IPS-NIHi7 (cell line): ENCODE results near the gene ANKRD28.

Source experiments
- DNase-seq: peaks from one replicate; pipeline ENCODE4 v3.0.0; 2012; ENCODE audit warnings: mixed read lengths; ENCODE audit errors: extremely low spot score

The ANKRD28 gene

GRCh38 chr3:15665510-15666150 lies 132.1 kb downstream of the ANKRD28 start:
- no peak for DNase-seq

- DNase-seq = no peak
These were observed 133.6 kb downstream of the ANKRD28 start for GRCh38 chr3:15664144-15664543.

- DNase-seq = no peak
These were observed 137.5 kb downstream of the ANKRD28 start for GRCh38 chr3:15660055-15660935.

- no peak for DNase-seq
These were observed 138.4 kb downstream of the ANKRD28 start for GRCh38 chr3:15659254-15659975.

- no peak for DNase-seq
These were observed 140.8 kb downstream of the ANKRD28 start for GRCh38 chr3:15657016-15657415.

GRCh38 chr3:15656342-15656741 lies 141.4 kb downstream of the ANKRD28 start:
- DNase-seq = no peak

- DNase-seq = no peak
These were observed 142.9 kb downstream of the ANKRD28 start for GRCh38 chr3:15654891-15655290.

GRCh38 chr3:15654127-15654526 lies 143.7 kb downstream of the ANKRD28 start:
- DNase-seq = no peak

- no peak for DNase-seq
These were observed 144.5 kb downstream of the ANKRD28 start for GRCh38 chr3:15653321-15653720.

GRCh38 chr3:15651396-15651795 lies 146.4 kb downstream of the ANKRD28 start:
- no peak for DNase-seq

- no peak for DNase-seq
These were observed 147.9 kb downstream of the ANKRD28 start for GRCh38 chr3:15649858-15650257.

- no peak for DNase-seq
These were observed 148.4 kb downstream of the ANKRD28 start for GRCh38 chr3:15649341-15649740.

GRCh38 chr3:15647611-15648167 lies 150.1 kb downstream of the ANKRD28 start:
- DNase-seq = no peak

GRCh38 chr3:15646851-15647511 lies 150.8 kb downstream of the ANKRD28 start:
- peak; percentile 54 for DNase-seq

- DNase-seq = no peak
These were observed 151.9 kb downstream of the ANKRD28 start for GRCh38 chr3:15645740-15646501.

GRCh38 chr3:15645246-15645645 lies 152.5 kb downstream of the ANKRD28 start:
- no peak for DNase-seq

- no peak for DNase-seq
These were observed 158.9 kb downstream of the ANKRD28 start for GRCh38 chr3:15638891-15639262.

GRCh38 chr3:15638193-15638890 lies 159.4 kb downstream of the ANKRD28 start:
- DNase-seq = no peak

GRCh38 chr3:15637131-15637951 lies 160.4 kb downstream of the ANKRD28 start:
- no peak for DNase-seq
